Superior temporal gyrus (tissue), 1 donor: ENCODE measurements around the gene ACOX1.

Experiments used
- DNase-seq: peaks from one replicate; pipeline ENCODE4 v3.0.0-alpha.2; 2016; ENCODE audit errors: extremely low spot score

The ACOX1 gene

GRCh38 chr17:75909051-75909811, 69.7 kb downstream of the ACOX1 start:
- DNase-seq, result no peak

GRCh38 chr17:75908201-75908600, 70.8 kb downstream of the ACOX1 start:
- DNase-seq, result no peak

GRCh38 chr17:75906143-75906884, 72.7 kb downstream of the ACOX1 start:
- no peak for DNase-seq

- peak; percentile 84 for DNase-seq
Measured at GRCh38 chr17:75904749-75905521, 74.0 kb downstream of the ACOX1 start, which contains the start of gene MRPL38. Gene MRPL38, minus strand, starts transcription at chr17:75904884. Its CDS starts 9 bp downstream, at chr17:75904875.

GRCh38 chr17:75902406-75902805, 76.6 kb downstream of the ACOX1 start:
- DNase-seq, result no peak

GRCh38 chr17:75901727-75902126, 77.2 kb downstream of the ACOX1 start:
- no peak for DNase-seq

GRCh38 chr17:75900691-75901533, 78.1 kb downstream of the ACOX1 start:
- no peak for DNase-seq

- no peak for DNase-seq
Measured at GRCh38 chr17:75899767-75900468, 79.0 kb downstream of the ACOX1 start.

GRCh38 chr17:75899353-75899752, 79.6 kb downstream of the ACOX1 start:
- DNase-seq, result no peak

- no peak for DNase-seq
Measured at GRCh38 chr17:75898791-75899190, 80.2 kb downstream of the ACOX1 start.

- DNase-seq, result no peak
Measured at GRCh38 chr17:75898065-75898464, 80.9 kb downstream of the ACOX1 start.

- no peak for DNase-seq
Measured at GRCh38 chr17:75897160-75898019, 81.6 kb downstream of the ACOX1 start.

- DNase-seq, result peak; percentile 80
Measured at GRCh38 chr17:75896415-75897159, 82.4 kb downstream of the ACOX1 start, which contains the start of gene TRIM65. Gene TRIM65, minus strand, starts transcription at chr17:75896951. Its CDS starts 14 bp downstream, at chr17:75896937.

GRCh38 chr17:75895370-75896155, 83.4 kb downstream of the ACOX1 start:
- DNase-seq, result no peak

GRCh38 chr17:75894049-75894733, 84.8 kb downstream of the ACOX1 start:
- DNase-seq, result no peak

GRCh38 chr17:75893305-75894048, 85.5 kb downstream of the ACOX1 start:
- DNase-seq, result no peak
